ENCODE data around the gene U2AF2. TPM values are rescaled to one million over a fixed set of nuclear protein-coding genes. Genes with fewer than 3 reads are reported as not detected.
A peak's percentile ranks its signal among the peaks of the same experiment; 100 is the strongest.

Gene U2AF2
- polyA plus RNA-seq, 2 of the 4 experiments (the other 2 are of a cell fraction) = 157 to 302 TPM

- 90% methylated on average over 9 of the region's 9 CpGs for WGBS (ENCODE audit: missing lambda C conversion rate)
- H3K4me2 ChIP-seq = no peak overlapping the region
- POLR2A ChIA-PET = no interaction called here
- 0 out of 6 replicates have a peak overlapping the region, but pooled peaks of 1 of the 2 experiments have one; percentile 6 for H3K27ac ChIP-seq
- no peak for FAIRE-seq
- no peaks in the 10 kb centered on the region for H3K9me3 ChIP-seq
- no peak overlapping the region for H3K4me3 ChIP-seq
- no peak for DNase-seq (ENCODE audit: low read depth in 1 of 2, low spot score in 1 of 2)
- TF ChIP-seq TFCP2L1 (CRISPR knock-in tag; IDR thresholded peaks at IDR 0.05) (no peak), ZNF302 (CRISPR knock-in tag; IDR thresholded peaks at IDR 0.05) (no peak), RFX5 (IDR thresholded peaks at IDR 0.05) (no peak), FOSB (CRISPR knock-in tag; IDR thresholded peaks at IDR 0.05) (no peak), HOXB13 (CRISPR knock-in tag; IDR thresholded peaks at IDR 0.05; ENCODE audit: low read depth) (no peak), MAX (IDR thresholded peaks at IDR 0.05) (no peak), CBX8 (IDR thresholded peaks at IDR 0.05) (no peak), RNF2 (IDR thresholded peaks at IDR 0.05; ENCODE audit: borderline replicate concordance, low read depth) (no peak), JUNB (IDR thresholded peaks at IDR 0.05) (no peak), MAFK (IDR thresholded peaks at IDR 0.05; ENCODE audit: partially characterized antibody) (no peak), KDM5A (IDR thresholded peaks at IDR 0.05) (no peak), RARB (CRISPR knock-in tag; IDR thresholded peaks at IDR 0.05) (no peak), CEBPB (IDR thresholded peaks at IDR 0.05) (no peak), POLR2AphosphoS2 (conservative IDR thresholded peaks at IDR 0.05; ENCODE audit: low read length) (no peak), MYC (IDR thresholded peaks at IDR 0.05; ENCODE audit: borderline replicate concordance, low read length) (no peak), BHLHE40 (IDR thresholded peaks at IDR 0.05; ENCODE audit: low read depth, low read length) (no peak), EHF (CRISPR knock-in tag; IDR thresholded peaks at IDR 0.05) (no peak)
- TF ChIP-seq, protein P1, sequence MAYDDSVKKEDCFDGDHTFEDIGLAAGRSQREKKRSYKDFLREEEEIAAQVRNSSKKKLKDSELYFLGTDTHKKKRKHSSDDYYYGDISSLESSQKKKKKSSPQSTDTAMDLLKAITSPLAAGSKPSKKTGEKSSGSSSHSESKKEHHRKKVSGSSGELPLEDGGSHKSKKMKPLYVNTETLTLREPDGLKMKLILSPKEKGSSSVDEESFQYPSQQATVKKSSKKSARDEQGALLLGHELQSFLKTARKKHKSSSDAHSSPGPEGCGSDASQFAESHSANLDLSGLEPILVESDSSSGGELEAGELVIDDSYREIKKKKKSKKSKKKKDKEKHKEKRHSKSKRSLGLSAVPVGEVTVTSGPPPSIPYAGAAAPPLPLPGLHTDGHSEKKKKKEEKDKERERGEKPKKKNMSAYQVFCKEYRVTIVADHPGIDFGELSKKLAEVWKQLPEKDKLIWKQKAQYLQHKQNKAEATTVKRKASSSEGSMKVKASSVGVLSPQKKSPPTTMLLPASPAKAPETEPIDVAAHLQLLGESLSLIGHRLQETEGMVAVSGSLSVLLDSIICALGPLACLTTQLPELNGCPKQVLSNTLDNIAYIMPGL (CRISPR knock-in tag; IDR thresholded peaks at IDR 0.05; ENCODE audit: borderline replicate concordance) = no peak
- TF ChIP-seq, protein P2, sequence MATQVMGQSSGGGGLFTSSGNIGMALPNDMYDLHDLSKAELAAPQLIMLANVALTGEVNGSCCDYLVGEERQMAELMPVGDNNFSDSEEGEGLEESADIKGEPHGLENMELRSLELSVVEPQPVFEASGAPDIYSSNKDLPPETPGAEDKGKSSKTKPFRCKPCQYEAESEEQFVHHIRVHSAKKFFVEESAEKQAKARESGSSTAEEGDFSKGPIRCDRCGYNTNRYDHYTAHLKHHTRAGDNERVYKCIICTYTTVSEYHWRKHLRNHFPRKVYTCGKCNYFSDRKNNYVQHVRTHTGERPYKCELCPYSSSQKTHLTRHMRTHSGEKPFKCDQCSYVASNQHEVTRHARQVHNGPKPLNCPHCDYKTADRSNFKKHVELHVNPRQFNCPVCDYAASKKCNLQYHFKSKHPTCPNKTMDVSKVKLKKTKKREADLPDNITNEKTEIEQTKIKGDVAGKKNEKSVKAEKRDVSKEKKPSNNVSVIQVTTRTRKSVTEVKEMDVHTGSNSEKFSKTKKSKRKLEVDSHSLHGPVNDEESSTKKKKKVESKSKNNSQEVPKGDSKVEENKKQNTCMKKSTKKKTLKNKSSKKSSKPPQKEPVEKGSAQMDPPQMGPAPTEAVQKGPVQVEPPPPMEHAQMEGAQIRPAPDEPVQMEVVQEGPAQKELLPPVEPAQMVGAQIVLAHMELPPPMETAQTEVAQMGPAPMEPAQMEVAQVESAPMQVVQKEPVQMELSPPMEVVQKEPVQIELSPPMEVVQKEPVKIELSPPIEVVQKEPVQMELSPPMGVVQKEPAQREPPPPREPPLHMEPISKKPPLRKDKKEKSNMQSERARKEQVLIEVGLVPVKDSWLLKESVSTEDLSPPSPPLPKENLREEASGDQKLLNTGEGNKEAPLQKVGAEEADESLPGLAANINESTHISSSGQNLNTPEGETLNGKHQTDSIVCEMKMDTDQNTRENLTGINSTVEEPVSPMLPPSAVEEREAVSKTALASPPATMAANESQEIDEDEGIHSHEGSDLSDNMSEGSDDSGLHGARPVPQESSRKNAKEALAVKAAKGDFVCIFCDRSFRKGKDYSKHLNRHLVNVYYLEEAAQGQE (IDR thresholded peaks at IDR 0.05) = no peak
- TF ChIP-seq, protein P3, sequence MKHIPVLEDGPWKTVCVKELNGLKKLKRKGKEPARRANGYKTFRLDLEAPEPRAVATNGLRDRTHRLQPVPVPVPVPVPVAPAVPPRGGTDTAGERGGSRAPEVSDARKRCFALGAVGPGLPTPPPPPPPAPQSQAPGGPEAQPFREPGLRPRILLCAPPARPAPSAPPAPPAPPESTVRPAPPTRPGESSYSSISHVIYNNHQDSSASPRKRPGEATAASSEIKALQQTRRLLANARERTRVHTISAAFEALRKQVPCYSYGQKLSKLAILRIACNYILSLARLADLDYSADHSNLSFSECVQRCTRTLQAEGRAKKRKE (CRISPR knock-in tag; IDR thresholded peaks at IDR 0.05; ENCODE audit: low read depth) = no peak
- ATAC-seq = no peak
- H3K4me1 ChIP-seq = peaks cover 40% of the 10 kb centered on the region
- CTCF ChIA-PET = interaction anchor here (1.6 to 2.4 kb wide), 2 partner anchors 12 to 28 kb away, joined by 8 to 21 read pairs; no protein-coding TSS in a partner anchor
Measured at GRCh38 chr19:55659822-55660221, 5.0 kb downstream of the U2AF2 start.

- CTCF ChIA-PET = interaction anchor here (1.6 to 2.4 kb wide), 2 partner anchors 11 to 29 kb away, joined by 8 to 21 read pairs; no protein-coding TSS in a partner anchor
- no peak for ATAC-seq
Measured at GRCh38 chr19:55660404-55660803, 5.6 kb downstream of the U2AF2 start.

More at GRCh38 chr19:55660404-55660803, 5.6 kb downstream of the U2AF2 start:
- H3K4me1 ChIP-seq = peaks cover 40% of the 10 kb centered on the region
- FAIRE-seq = no peak
- TF ChIP-seq HOXB5 (CRISPR knock-in tag; IDR thresholded peaks at IDR 0.05) = no peak
- TF ChIP-seq PBX3 (IDR thresholded peaks at IDR 0.05) = no peak
- no peak for TF ChIP-seq HEYL (CRISPR knock-in tag; IDR thresholded peaks at IDR 0.05)
- TF ChIP-seq HOXA7 (CRISPR knock-in tag; IDR thresholded peaks at IDR 0.05) = no peak
- no peak overlapping the region for H3K27ac ChIP-seq
- H3K9me3 ChIP-seq = no peaks in the 10 kb centered on the region
- no peak overlapping the region for H3K4me2 ChIP-seq
- no peak for DNase-seq (ENCODE audit: low read depth in 1 of 2, low spot score in 1 of 2)
- H3K4me3 ChIP-seq = no peak overlapping the region
- POLR2A ChIA-PET = no interaction called here
- WGBS (ENCODE audit: missing lambda C conversion rate) = 96% methylated on average over 12 of the region's 12 CpGs
